Astrocyte (in vitro differentiated cells and primary cell): ENCODE results near the gene NIT1. TPM values are rescaled to one million over a fixed set of nuclear protein-coding genes. Genes with fewer than 3 reads are reported as not detected.
A peak's percentile ranks its signal among the peaks of the same experiment; 100 is the strongest.

ENCODE experiments used
- DNase-seq: peaks from one replicate; pipeline ENCODE4 v3.0.0-alpha.2; 2010; ENCODE audit warnings: low read depth
- FAIRE-seq: peaks from 2 replicates; lab custom pipeline; 2011; peaks lifted over from hg19 to GRCh38; lab: Jason Lieb, UNC
- H2AFZ ChIP-seq: 2 replicates; pipeline ENCODE4 v1.6.0; 2012; ENCODE audit warnings: low read depth, low read length, inconsistent platforms
- H3K27ac ChIP-seq: 2 replicates; pipeline ENCODE4 v1.5.1; 2011; ENCODE audit warnings: low read depth, low read length, inconsistent platforms
- H3K27me3 ChIP-seq: 2 replicates; pipeline ENCODE4 v1.6.0; 2011; ENCODE audit warnings: low read length, inconsistent platforms; ENCODE audit not compliant: insufficient read depth
- H3K36me3 ChIP-seq: 2 replicates; pipeline ENCODE4 v1.5.1; 2011; ENCODE audit warnings: low read length, inconsistent platforms; ENCODE audit not compliant: insufficient read depth
- H3K4me1 ChIP-seq: 2 replicates; pipeline ENCODE4 v1.5.1; 2011; ENCODE audit warnings: low read length, inconsistent platforms; ENCODE audit not compliant: insufficient read depth
- H3K4me2 ChIP-seq: 2 replicates; pipeline ENCODE4 v1.6.0; 2012; ENCODE audit warnings: low read length, inconsistent platforms
- H3K4me3 ChIP-seq: 2 replicates; pipeline ENCODE4 v1.5.1; 2011; ENCODE audit warnings: low read depth, mild to moderate bottlenecking, low read length, inconsistent platforms; ENCODE audit not compliant: insufficient read depth
- H3K79me2 ChIP-seq: 2 replicates; pipeline ENCODE4 v1.6.0; 2012; ENCODE audit warnings: mild to moderate bottlenecking, low read length, inconsistent platforms; ENCODE audit not compliant: insufficient read depth
- H3K9ac ChIP-seq: 2 replicates; pipeline ENCODE4 v1.6.0; 2012; ENCODE audit warnings: mild to moderate bottlenecking, low read length, inconsistent platforms
- H3K9me3 ChIP-seq: 2 replicates; pipeline ENCODE4 v1.5.1; 2012; ENCODE audit warnings: low read depth, mild to moderate bottlenecking, low read length, inconsistent platforms; ENCODE audit not compliant: insufficient read depth
- H4K20me1 ChIP-seq: 2 replicates; pipeline ENCODE4 v1.6.0; 2012; ENCODE audit warnings: low read length, inconsistent platforms; ENCODE audit not compliant: insufficient read depth
- H3K27ac Mint-ChIP-seq: one replicate; pipeline ENCODE4 v1.8.0; 2021; ENCODE audit warnings: mild to moderate bottlenecking, mixed read lengths; ENCODE audit not compliant: unreplicated experiment
- H3K27me3 Mint-ChIP-seq: one replicate; pipeline ENCODE4 v1.8.0; 2021; ENCODE audit warnings: low read depth, mixed read lengths; ENCODE audit not compliant: unreplicated experiment
- H3K36me3 Mint-ChIP-seq: one replicate; pipeline ENCODE4 v1.8.0; 2021; ENCODE audit warnings: low read depth, mixed read lengths; ENCODE audit not compliant: unreplicated experiment
- H3K4me1 Mint-ChIP-seq: one replicate; pipeline ENCODE4 v1.8.0; 2021; ENCODE audit warnings: low read depth, mixed read lengths; ENCODE audit not compliant: unreplicated experiment
- H3K4me3 Mint-ChIP-seq: one replicate; pipeline ENCODE4 v1.8.0; 2021; ENCODE audit warnings: mild to moderate bottlenecking, moderate library complexity, mixed read lengths; ENCODE audit not compliant: unreplicated experiment
- H3K9me3 Mint-ChIP-seq: one replicate; pipeline ENCODE4 v1.8.0; 2021; ENCODE audit warnings: mild to moderate bottlenecking, mixed read lengths; ENCODE audit not compliant: unreplicated experiment
- CTCF ChIP-seq: IDR thresholded peaks from 2 replicates; pipeline ENCODE4 v1.5.1; 2011; ENCODE audit warnings: low read depth, mild to moderate bottlenecking, inconsistent platforms, low read length, moderate library complexity; ENCODE audit not compliant: insufficient read depth
- EZH2 ChIP-seq: IDR thresholded peaks from 2 replicates; pipeline ENCODE4 v1.6.1; 2012; ENCODE audit warnings: mild to moderate bottlenecking, low read length, inconsistent platforms; ENCODE audit not compliant: insufficient read depth
- total RNA-seq: library from RNA; stranded (reverse); gene quantifications from 2 replicates; pipeline ENCODE4 v1.2.1, GENCODE V29; 2021

NIT1 gene
- total RNA-seq, 1 donor from 2014 or later, result 25.9 TPM

GRCh38 chr1:161164901-161165610 is 47.2 kb downstream of the NIT1 start:
- peak overlapping the region; percentile 89 for H3K9ac ChIP-seq
- H3K27me3 ChIP-seq, result no peaks in the 10 kb centered on the region
- Mint-ChIP-seq H3K27ac (peak overlapping the region; percentile 86), H3K36me3 (peaks cover 6% of the 10 kb centered on the region), H3K4me3 (peak overlapping the region; percentile 93), H3K27me3 (no peaks in the 10 kb centered on the region), H3K9me3 (no peaks in the 10 kb centered on the region), H3K4me1 (peaks cover 22% of the 10 kb centered on the region)
- H3K4me1 ChIP-seq, result peaks cover 18% of the 10 kb centered on the region
- no peaks in the 10 kb centered on the region for H3K9me3 ChIP-seq
- H2AFZ ChIP-seq, result no peak overlapping the region
- no peaks in the 10 kb centered on the region for H4K20me1 ChIP-seq
- peak overlapping the region; percentile 98 for H3K4me2 ChIP-seq
- FAIRE-seq, result no peak
- DNase-seq, result no peak
- H3K36me3 ChIP-seq, result no peaks in the 10 kb centered on the region
- no peak for TF ChIP-seq EZH2
- no peak for TF ChIP-seq CTCF
- H3K27ac ChIP-seq, result peak overlapping the region; percentile 83
- H3K4me3 ChIP-seq, result peak overlapping the region; percentile 95
- peaks cover 31% of the 10 kb centered on the region for H3K79me2 ChIP-seq

- Mint-ChIP-seq H3K27ac (peak within 1 kb of the TSS; percentile 94), H3K4me3 (peak within 1 kb of the TSS; percentile 93), H3K36me3 (peaks cover 6% of the 10 kb centered on the region), H3K27me3 (no peaks in the 10 kb centered on the region), H3K4me1 (peaks cover 17% of the 10 kb centered on the region), H3K9me3 (no peaks in the 10 kb centered on the region)
- peaks cover 4% of the 10 kb centered on the region for H3K36me3 ChIP-seq
- peak within 1 kb of the TSS; percentile 94 for H2AFZ ChIP-seq
- H3K27ac ChIP-seq, result peak within 1 kb of the TSS; percentile 83
- H3K79me2 ChIP-seq, result peaks cover 21% of the 10 kb centered on the region
- H3K9ac ChIP-seq, result peak within 1 kb of the TSS; percentile 89
- no peaks in the 10 kb centered on the region for H3K9me3 ChIP-seq
- no peaks in the 10 kb centered on the region for H3K27me3 ChIP-seq
- FAIRE-seq (no peak), DNase-seq (peak; percentile 97)
- peak within 1 kb of the TSS; percentile 98 for H3K4me2 ChIP-seq
- H4K20me1 ChIP-seq, result no peaks in the 10 kb centered on the region
- H3K4me3 ChIP-seq, result peak within 1 kb of the TSS; percentile 95
- peaks cover 14% of the 10 kb centered on the region for H3K4me1 ChIP-seq
- TF ChIP-seq CTCF, result peak; percentile 35
- TF ChIP-seq EZH2, result no peak
These were observed 48.1 kb downstream of the NIT1 start, which contains the start of gene PPOX for GRCh38 chr1:161165742-161166668. PPOX (plus strand) TSS chr1:161166426; CDS start chr1:161166848, 422 bp downstream.
